Spleen (tissue), 7 donors: Measurements from ENCODE around the gene PSAT1.

Experiments
- CTCF ChIP-seq, 11 experiments: fragments of 200-600 bp in 7 of 11; fragments of 450-650 bp in 4 of 11; sonication (generic) in 4 of 11; IDR thresholded peaks in 8 of 11; conservative IDR thresholded peaks in 3 of 11; 1 replicate in 7 of 11; 2 replicates in 4 of 11; pipeline versions ENCODE4 v1.4.0 to v1.8.0; 2016 to 2021; ENCODE audit warnings: antibody characterized with exemption in 11 of 11, inconsistent platforms in 4 of 11, mild to moderate bottlenecking in 1 of 11
- POLR2A ChIP-seq, 3 donors: fragments of 450-650 bp; IDR thresholded peaks; one replicate each; pipeline ENCODE4 v1.5.1; 2017; ENCODE audit warnings: antibody characterized with exemption in 3 of 3, mild to moderate bottlenecking in 1 of 3
- POLR2AphosphoS5 ChIP-seq, 3 donors: sonication (generic); formaldehyde crosslinking; IDR thresholded peaks; one replicate each; pipeline ENCODE4 v1.5.1; 2017; ENCODE audit warnings: antibody characterized with exemption in 3 of 3
- donor health status: DM: no; HTN: no; CAD: no; lungs with moderate emphysema.
- donor health status: DM: no; HTN: no; CAD: no.
- donor health status: DM: no; HTN: no; CAD: no.

- TF ChIP-seq POLR2A (IDR thresholded peaks at IDR 0.05), result no peak
- TF ChIP-seq CTCF (IDR thresholded peaks at IDR 0.05 in 8 of 11, conservative IDR thresholded peaks at IDR 0.05 in 3 of 11), result no peak
- TF ChIP-seq POLR2AphosphoS5 (IDR thresholded peaks at IDR 0.05), result no peak
Observed at GRCh38 chr9:78273761-78274160, 23.2 kb upstream of the PSAT1 start.
